Activated CD4-positive, alpha-beta T cell treated with anti-CD3 and anti-CD28 coated beads, Interleukin-2, amount 10 ng/mL, durations not matched to agents 24 days and 14 days (primary cell): Measurements from ENCODE around the gene ZNF3. TPM values are rescaled to one million over a fixed set of nuclear protein-coding genes. Genes with fewer than 3 reads are reported as not detected.
"Not testable (repeated sequence)": the region's sequence is repeated elsewhere in the genome, so short reads cannot be mapped to it uniquely, and the experiment has no call there.

Experiments
- DNase-seq: peaks from one replicate; pipeline ENCODE4 v3.0.0; 2022
- H3K27ac Mint-ChIP-seq: one replicate; pipeline ENCODE4 v1.8.0; 2022; ENCODE audit warnings: mild to moderate bottlenecking, mixed read lengths
- H3K27me3 Mint-ChIP-seq: one replicate; pipeline ENCODE4 v1.8.0; 2022; ENCODE audit warnings: mixed read lengths
- H3K36me3 Mint-ChIP-seq: one replicate; pipeline ENCODE4 v1.8.0; 2022; ENCODE audit warnings: low read depth, mild to moderate bottlenecking, mixed read lengths
- H3K4me1 Mint-ChIP-seq: one replicate; pipeline ENCODE4 v1.8.0; 2021; ENCODE audit warnings: mixed read lengths
- H3K4me3 Mint-ChIP-seq: one replicate; pipeline ENCODE4 v1.8.0; 2022; ENCODE audit warnings: mild to moderate bottlenecking, moderate library complexity, mixed read lengths
- H3K9me3 Mint-ChIP-seq: one replicate; pipeline ENCODE4 v1.8.0; 2021; ENCODE audit warnings: mixed read lengths
- intact Hi-C: fragments of 100-400 bp; cut with micrococcal nuclease; formaldehyde crosslinking; loops from one replicate; pipeline ENCODE4 v1.15.1; 2023
- total RNA-seq: library from RNA; stranded (reverse); gene quantifications from 2 replicates; pipeline ENCODE4 v1.2.3, GENCODE V29; 2022

Gene ZNF3
- total RNA-seq: 21.5 and 23.3 TPM in 2 replicates

DNA sequence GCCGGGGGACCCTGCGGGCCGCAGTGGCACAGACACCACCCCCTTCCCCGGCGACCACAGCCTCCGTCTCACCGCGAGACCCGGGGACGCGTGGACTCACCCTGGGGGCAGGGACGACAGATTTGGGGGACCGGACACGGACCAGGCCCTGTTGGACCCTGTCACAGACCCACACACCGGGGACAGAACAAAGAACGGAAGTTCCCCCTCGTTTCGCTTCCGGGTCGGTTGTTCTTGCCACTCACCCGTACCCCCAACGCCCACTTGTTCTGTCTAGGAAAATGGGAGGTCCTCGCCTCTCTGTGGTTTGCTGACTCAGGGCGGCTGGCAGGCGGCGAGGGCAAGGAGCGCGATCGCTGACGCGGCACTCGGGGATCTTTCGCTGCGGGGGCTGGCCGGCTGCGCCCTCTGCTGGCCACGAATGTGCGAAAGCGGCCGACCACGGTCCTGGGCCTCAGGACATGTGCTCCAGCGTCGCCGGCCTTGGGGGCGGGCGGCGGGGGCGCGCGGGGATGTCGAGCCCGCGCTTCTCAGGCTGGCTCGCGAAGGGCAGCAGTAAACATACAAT, at the start of gene ZNF3:
Gene ZNF3 (minus strand): TSS at position 189 of the 568 bp plus-strand sequence. CDS start 4,366 bp downstream, outside the sequence.
- Mint-ChIP-seq H3K4me1 (peaks cover 23% of the 10 kb centered on the region), H3K9me3 (no peaks in the 10 kb centered on the region), H3K27ac (peak within 1 kb of the TSS; percentile 91), H3K36me3 (peaks cover 28% of the 10 kb centered on the region), H3K27me3 (peaks cover 10% of the 10 kb centered on the region), H3K4me3 (peak within 1 kb of the TSS; percentile 93)
- DNase-seq: peak; percentile 99
- intact Hi-C loops: loop anchor here (1.0 to 10.0 kb wide), 9 partner anchors 8 to 939 kb away; partner anchors contain the start of genes AP4M1, CNPY4, FAM200A and MCM7

DNA sequence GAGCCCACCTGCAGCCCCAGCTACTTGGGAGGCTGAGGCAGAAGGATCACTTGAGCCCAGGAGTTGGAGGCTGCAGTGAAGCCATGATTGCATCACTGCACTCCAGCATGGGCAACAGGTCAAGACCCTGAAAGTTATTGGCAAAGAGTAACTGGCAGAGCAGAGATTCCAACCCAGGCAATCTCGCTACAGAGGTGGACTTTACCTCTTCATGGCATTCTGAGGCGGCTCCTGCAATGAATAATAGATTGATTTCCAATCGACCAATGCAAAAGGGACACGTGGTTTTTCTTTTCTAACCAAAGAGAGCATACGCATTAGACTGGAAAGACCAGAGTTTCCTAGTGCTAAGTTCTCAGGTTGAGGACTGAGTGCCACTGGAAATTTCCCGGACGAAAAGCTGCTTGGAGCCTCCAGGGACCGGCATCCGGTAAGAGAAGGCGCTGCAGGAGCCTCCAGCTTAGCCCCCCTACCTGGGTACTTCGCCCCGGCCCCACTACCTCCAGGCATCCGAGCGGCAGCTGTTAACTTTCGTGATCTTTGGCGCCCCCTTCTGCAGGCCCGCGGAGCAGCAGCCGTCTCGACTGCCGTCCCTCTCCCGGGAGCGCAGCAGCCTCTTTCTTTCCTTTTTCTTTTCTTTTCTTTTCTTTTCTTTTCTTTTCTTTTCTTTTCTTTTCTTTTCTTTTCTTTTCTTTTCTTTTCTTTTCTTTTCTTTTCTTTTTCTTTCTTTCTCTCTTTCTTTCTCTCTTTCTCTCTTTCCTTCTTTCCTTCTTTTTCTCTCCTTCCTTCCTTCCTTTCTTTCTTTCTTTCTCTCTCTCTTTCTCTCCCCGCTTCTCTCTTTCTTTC, 49.3 kb upstream of the ZNF3 start:
- H3K27me3 Mint-ChIP-seq: no peaks in the 10 kb centered on the region
- H3K4me1 Mint-ChIP-seq: peaks cover 19% of the 10 kb centered on the region
- no peaks in the 10 kb centered on the region for H3K36me3 Mint-ChIP-seq
- intact Hi-C loops: loop anchor here (1.0 kb wide), 2 partner anchors 137 to 213 kb away; no protein-coding TSS in a partner anchor
- H3K9me3 Mint-ChIP-seq: no peaks in the 10 kb centered on the region
- H3K4me3 Mint-ChIP-seq: peak overlapping the region; percentile 63
- H3K27ac Mint-ChIP-seq: no peak overlapping the region
- peak; percentile 96 for DNase-seq

DNA sequence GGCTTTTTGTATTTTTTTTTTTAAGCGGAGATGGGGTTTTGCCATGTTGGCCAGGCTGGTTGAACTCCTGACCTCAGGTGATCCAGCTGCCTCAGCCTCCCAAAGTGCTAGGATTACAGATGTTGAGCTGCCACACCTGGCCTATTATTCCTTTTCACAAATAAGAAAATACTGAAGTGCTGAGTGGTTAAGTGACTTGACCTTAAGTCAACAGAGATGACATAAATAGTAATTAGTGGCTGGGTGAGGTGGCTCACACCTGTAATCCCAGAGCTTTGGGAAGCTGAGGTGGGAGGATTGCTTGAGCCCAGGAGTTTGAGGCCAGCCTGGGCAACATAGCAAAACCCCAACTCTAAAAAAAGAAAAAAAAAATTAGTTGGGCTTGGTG, 48.7 kb upstream of the ZNF3 start:
- intact Hi-C loops: loop anchor here (1.0 kb wide), 1 partner anchor 136 kb away; no protein-coding TSS in a partner anchor

DNA sequence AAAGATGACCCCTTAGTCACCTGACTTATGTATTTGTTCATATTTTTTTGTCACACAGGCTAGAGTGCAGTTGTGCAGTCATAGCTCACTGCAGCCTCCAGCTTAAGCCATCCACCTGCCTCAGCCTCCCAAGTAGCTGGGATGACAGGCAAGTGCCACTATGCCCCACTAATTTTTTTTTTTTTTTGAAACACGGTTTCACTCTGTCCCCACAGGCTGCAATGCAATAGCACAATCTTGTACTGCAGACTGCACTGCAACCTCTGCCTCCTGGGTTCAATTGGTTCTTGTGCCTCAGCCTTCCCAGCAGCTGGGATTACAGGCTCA, 47.1 kb upstream of the ZNF3 start:
- H3K9me3 Mint-ChIP-seq: no peaks in the 10 kb centered on the region
- intact Hi-C loops: loop anchor here (5.0 to 10.0 kb wide), 5 partner anchors 94 to 456 kb away; partner anchors contain the start of genes FBXO24, LRCH4 and ZKSCAN1
- peak overlapping the region; percentile 99 for H3K4me3 Mint-ChIP-seq
- no peaks in the 10 kb centered on the region for H3K27me3 Mint-ChIP-seq
- H3K36me3 Mint-ChIP-seq: peaks cover 6% of the 10 kb centered on the region
- H3K4me1 Mint-ChIP-seq: peaks cover 28% of the 10 kb centered on the region
- DNase-seq: no peak
- H3K27ac Mint-ChIP-seq: peak overlapping the region; percentile 73

More for the DNA sequence above, 48.7 kb upstream of the ZNF3 start:
- not testable (repeated sequence) for H3K27me3 Mint-ChIP-seq, H3K36me3 Mint-ChIP-seq, H3K4me3 Mint-ChIP-seq, H3K9me3 Mint-ChIP-seq, DNase-seq, H3K27ac Mint-ChIP-seq
- peaks cover 22% of the 10 kb centered on the region for H3K4me1 Mint-ChIP-seq

DNA sequence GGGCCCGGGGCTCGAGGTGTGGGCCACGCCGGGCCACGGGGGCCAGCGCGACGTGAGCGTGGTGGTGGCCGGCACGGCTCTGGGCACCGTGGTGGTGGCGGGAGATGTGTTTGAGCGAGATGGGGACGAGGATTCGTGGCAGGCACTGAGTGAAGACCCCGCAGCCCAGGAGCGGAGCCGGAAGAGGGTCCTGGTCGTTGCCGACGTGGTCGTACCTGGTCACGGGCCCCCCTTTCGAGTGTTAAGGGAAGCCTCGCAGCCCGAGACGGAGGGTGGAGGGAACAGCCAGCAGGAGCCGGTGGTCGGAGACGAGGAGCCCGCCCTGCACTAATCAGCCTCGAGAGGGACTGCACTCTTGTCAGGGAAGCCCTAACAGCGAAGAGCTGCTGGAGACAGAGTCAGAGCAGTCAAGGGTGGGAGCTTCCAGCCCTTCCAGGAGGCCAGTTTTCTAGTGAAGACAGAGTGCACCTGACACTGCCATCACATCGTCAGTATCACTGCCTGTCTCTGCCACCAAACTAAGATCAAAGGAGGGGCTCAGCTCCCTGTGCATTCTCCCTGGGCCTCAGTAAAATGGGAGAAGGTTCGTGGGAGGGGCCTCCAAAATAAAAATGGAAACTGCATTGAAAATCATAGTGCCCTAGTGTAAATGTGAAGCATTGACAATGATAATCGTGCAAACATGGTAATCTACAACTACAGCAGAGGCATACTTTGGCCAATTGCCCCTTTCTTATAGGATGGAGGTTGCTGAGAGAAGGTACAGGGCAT, 46.5 kb upstream of the ZNF3 start:
- peaks cover 8% of the 10 kb centered on the region for H3K36me3 Mint-ChIP-seq

DNA sequence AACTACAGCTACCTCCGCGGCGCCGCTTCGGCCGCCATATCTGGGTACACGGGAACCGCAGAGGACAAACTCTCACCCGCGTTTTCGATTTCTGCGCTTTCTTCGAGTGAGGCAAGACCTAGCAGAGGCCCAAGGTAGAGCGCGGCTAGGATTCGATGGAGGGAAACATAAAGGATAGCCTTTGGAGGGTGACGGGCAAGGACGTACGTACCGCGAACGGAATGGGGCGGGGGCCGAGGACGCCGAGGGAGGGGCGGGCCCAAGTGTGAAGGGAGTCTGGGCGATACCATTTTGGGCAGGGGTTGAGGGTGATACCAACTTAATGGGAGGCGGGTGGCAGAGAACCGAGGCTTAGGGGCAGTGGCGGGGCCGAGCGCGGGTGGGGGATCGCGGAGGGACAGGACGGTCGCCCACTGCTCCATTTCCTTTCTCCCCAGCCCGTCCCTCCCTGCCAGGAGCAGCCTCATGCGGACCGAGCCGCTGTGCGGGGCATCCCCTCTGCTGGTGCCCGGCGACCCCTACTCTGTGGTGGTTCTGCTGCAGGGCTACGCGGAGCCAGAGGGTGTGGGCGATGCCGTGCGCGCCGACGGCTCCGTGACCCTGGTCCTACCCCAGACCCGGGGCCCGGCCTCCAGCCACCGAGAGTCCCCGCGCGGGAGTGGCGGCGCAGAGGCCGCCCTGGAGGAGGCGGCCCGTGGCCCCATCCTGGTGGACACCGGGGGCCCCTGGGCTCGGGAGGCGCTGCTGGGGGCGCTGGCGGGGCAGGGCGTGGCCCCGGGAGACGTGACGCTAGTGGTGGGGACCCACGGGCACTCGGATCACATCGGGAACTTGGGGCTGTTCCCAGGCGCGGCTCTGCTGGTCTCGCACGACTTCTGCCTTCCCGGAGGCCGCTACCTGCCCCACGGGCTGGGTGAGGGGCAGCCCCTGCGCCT, 45.7 kb upstream of the ZNF3 start, which contains the start of gene MBLAC1:
Gene MBLAC1 (plus strand): TSS at position 37 of the 935 bp plus-strand sequence. CDS start 429 bp downstream, at position 466.
- Mint-ChIP-seq H3K4me1 (peaks cover 22% of the 10 kb centered on the region), H3K27ac (peak within 1 kb of the TSS; percentile 100), H3K4me3 (peak within 1 kb of the TSS; percentile 99), H3K27me3 (no peaks in the 10 kb centered on the region), H3K9me3 (no peaks in the 10 kb centered on the region), H3K36me3 (peaks cover 12% of the 10 kb centered on the region)
- DNase-seq: peak; percentile 97
- intact Hi-C loops: loop anchor here (1.0 to 10.0 kb wide), 9 partner anchors 8 to 458 kb away; partner anchors contain the start of genes AP4M1, CNPY4, COPS6 and FBXO24

More for the DNA sequence above, 46.5 kb upstream of the ZNF3 start:
- Mint-ChIP-seq H3K27ac (peak overlapping the region; percentile 73), H3K9me3 (no peaks in the 10 kb centered on the region), H3K4me1 (peaks cover 28% of the 10 kb centered on the region), H3K27me3 (no peaks in the 10 kb centered on the region), H3K4me3 (peak overlapping the region; percentile 99)
- DNase-seq: peak; percentile 78
- intact Hi-C loops: loop anchor here (1.0 to 10.0 kb wide), 9 partner anchors 9 to 457 kb away; partner anchors contain the start of genes AP4M1, CNPY4, COPS6 and FBXO24

DNA sequence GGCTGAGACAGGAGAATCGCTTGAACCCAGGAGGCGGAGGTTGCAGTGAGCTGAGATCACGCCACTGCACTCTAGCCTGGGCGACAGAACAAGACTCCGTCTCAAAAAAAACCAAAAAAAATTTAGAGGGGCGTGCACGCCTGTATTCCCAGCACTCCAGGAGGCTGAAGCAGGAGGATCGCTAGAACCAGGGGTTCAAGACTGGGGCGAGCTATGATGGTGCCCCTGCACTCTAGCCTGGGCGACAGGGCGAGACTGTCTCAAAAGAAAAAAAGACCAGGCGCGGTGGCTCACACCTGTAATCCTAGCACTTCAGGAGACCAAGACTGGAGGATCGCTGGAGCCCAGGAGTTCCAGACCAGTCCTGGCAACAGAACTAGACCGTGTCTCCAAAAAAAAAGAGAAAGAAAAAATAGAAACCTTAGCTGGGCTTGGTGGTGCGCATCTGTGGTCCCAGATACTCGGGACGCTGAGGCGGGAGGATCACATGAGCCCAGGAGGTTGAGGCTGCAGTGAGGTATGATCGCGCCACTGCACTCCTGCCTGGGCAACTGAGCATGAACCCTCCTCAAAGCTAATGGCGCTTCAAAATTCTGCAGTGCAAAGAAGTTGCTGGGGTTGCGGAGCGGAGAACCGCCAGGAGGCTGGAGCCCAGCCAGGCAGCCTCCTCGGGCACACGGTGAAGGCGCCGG, 44.9 kb upstream of the ZNF3 start:
- H3K4me3 Mint-ChIP-seq: peak overlapping the region; percentile 99
- peak overlapping the region; percentile 100 for H3K27ac Mint-ChIP-seq

DNA sequence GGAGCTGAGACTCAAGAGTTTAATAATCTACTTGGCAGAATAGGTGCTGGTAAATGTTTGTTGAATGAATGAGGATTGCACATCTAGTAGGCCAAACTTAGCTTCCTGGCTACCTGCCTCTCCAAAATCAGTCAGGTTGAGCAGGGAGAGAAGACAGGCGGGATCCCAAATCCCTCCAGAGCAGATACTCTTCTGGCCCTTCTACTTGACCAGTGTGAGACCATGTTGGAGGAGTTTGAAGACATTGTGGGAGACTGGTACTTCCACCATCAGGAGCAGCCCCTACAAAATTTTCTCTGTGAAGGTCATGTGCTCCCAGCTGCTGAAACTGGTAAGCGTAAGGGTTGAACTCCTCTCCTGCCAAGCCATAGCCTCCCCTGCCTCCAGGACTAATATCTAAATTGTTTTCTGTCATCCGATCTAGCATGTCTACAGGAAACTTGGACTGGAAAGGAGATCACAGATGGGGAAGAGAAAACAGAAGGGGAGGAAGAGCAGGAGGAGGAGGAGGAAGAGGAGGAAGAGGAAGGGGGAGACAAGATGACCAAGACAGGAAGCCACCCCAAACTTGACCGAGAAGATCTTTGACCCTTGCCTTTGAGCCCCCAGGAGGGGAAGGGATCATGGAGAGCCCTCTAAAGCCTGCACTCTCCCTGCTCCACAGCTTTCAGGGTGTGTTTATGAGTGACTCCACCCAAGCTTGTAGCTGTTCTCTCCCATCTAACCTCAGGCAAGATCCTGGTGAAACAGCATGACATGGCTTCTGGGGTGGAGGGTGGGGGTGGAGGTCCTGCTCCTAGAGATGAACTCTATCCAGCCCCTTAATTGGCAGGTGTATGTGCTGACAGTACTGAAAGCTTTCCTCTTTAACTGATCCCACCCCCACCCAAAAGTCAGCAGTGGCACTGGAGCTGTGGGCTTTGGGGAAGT, 43.0 kb upstream of the ZNF3 start:
- H3K27me3 Mint-ChIP-seq: no peaks in the 10 kb centered on the region
- peak overlapping the region; percentile 42 for H3K27ac Mint-ChIP-seq
- H3K4me1 Mint-ChIP-seq: peaks cover 27% of the 10 kb centered on the region
- DNase-seq: no peak
- intact Hi-C loops: loop anchor here (5.0 to 10.0 kb wide), 5 partner anchors 98 to 460 kb away; partner anchors contain the start of genes FBXO24, LRCH4 and ZKSCAN1
- peaks cover 14% of the 10 kb centered on the region for H3K36me3 Mint-ChIP-seq
- peak overlapping the region; percentile 99 for H3K4me3 Mint-ChIP-seq
- no peaks in the 10 kb centered on the region for H3K9me3 Mint-ChIP-seq

More for the DNA sequence above, 44.9 kb upstream of the ZNF3 start:
- H3K36me3 Mint-ChIP-seq: peaks cover 14% of the 10 kb centered on the region
- no peaks in the 10 kb centered on the region for H3K9me3 Mint-ChIP-seq
- intact Hi-C loops: loop anchor here (2.0 to 10.0 kb wide), 7 partner anchors 38 to 458 kb away; partner anchors contain the start of genes COPS6, FBXO24, LRCH4 and MEPCE
- no peaks in the 10 kb centered on the region for H3K27me3 Mint-ChIP-seq
- DNase-seq: no peak
- H3K4me1 Mint-ChIP-seq: peaks cover 24% of the 10 kb centered on the region

DNA sequence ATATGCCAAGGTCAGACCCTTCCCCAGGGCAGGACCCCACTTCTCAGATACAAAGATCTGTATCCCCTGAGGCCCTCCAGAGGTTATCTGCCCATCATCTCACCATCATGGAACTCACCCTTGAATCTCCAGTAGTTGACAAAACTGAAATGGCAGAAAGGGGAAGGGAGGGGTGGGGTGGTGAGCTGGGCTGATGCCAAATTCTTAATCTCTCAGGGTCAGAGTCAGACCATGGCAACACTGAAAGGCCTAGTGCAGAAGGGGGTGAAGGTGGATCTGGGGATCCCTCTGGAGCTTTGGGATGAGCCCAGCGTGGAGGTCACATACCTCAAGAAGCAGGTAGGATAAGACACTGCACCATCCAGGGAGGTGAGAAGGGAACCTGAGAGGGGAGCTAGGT, 41.0 kb upstream of the ZNF3 start:
- intact Hi-C loops: loop anchor here (10.0 kb wide), 2 partner anchors 422 to 462 kb away; partner anchors contain the start of genes FBXO24 and LRCH4
- peaks cover 28% of the 10 kb centered on the region for H3K4me1 Mint-ChIP-seq
- H3K27me3 Mint-ChIP-seq: no peaks in the 10 kb centered on the region
- DNase-seq: no peak
- H3K4me3 Mint-ChIP-seq: no peak overlapping the region
- no peaks in the 10 kb centered on the region for H3K9me3 Mint-ChIP-seq
- no peak overlapping the region for H3K27ac Mint-ChIP-seq
- peaks cover 18% of the 10 kb centered on the region for H3K36me3 Mint-ChIP-seq

DNA sequence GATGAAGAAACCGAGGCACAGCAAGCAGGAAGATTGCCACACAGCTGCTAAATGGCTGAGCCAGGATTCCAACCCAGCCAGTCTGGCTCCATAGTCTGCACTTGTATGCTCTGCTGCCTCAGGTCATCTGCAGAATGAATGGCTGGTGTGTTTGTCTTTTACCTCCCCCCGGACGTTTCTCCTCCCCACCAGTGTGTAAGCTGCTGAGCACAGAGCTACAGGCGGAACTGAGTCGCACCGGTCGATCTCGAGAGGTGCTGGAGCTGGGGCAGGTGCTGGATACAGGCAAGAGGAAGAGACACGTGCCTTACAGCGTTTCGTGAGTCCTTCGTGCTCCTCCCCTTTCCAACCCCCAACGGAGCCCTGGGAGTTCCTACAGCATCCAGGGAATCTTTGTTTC, 40.5 kb upstream of the ZNF3 start:
- Mint-ChIP-seq H3K27ac (no peak overlapping the region), H3K4me1 (peaks cover 28% of the 10 kb centered on the region), H3K27me3 (no peaks in the 10 kb centered on the region), H3K4me3 (no peak overlapping the region), H3K9me3 (no peaks in the 10 kb centered on the region), H3K36me3 (peaks cover 18% of the 10 kb centered on the region)
- DNase-seq: no peak
- intact Hi-C loops: loop anchor here (10.0 kb wide), 2 partner anchors 423 to 463 kb away; partner anchors contain the start of genes FBXO24 and LRCH4

DNA sequence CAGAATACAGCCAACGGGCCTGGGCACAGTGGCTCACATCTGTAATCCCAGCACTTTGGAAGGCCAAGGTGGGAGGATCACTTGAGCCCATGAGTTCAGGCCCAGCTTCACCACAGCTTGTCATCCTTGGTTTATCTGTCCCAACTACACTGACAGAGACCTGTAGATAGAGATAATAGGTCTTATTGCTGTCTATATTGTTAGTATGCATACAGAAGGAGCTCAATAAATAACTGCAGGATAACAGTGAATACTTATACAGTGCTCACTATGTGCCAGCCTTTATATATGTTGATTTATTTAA, 39.2 kb upstream of the ZNF3 start:
- Mint-ChIP-seq H3K27me3 (no peaks in the 10 kb centered on the region), H3K27ac (peak overlapping the region; percentile 96), H3K4me3 (peak overlapping the region; percentile 84), H3K4me1 (peaks cover 25% of the 10 kb centered on the region), H3K36me3 (peaks cover 21% of the 10 kb centered on the region), H3K9me3 (no peaks in the 10 kb centered on the region)
- no peak for DNase-seq
- intact Hi-C loops: loop anchor here (10.0 kb wide), 2 partner anchors 424 to 464 kb away; partner anchors contain the start of genes FBXO24 and LRCH4
